ENCODE results near the gene AFM. TPM values are rescaled to one million over a fixed set of nuclear protein-coding genes. Genes with fewer than 3 reads are reported as not detected.
A peak's percentile ranks its signal among the peaks of the same experiment; 100 is the strongest.

AFM gene
- total and polyA plus RNA-seq, 2 of the 8 experiments (the other 6 are each of a cell fraction or from before 2014, with no cell fraction given): not detected

GRCh38 chr4:73501664-73502265, 20.2 kb downstream of the AFM start:
- H3K27me3 ChIP-seq (replicated peaks in 1 of 4; ENCODE audit: control insufficient read depth in 3 of 4, extremely low read depth in 1 of 4, insufficient read depth in 3 of 4, low read length in 3 of 4): no peaks in the 10 kb centered on the region
- 81% methylated on average over 5 of the region's 5 CpGs; no CpG with 5 or more reads in 1 of the 2 experiments for WGBS, 2 experiments (ENCODE audit: extremely low coverage in 1 of 2, insufficient coverage in 1 of 2, insufficient read length in 1 of 2, insufficient replicate concordance in 2 of 2, low coverage in 1 of 2, low lambda C conversion rate in 2 of 2, missing lambda C conversion rate in 1 of 2)
- no peaks in the 10 kb centered on the region for H3K9me3 ChIP-seq (ENCODE audit: insufficient read depth in 2 of 2, low read depth in 1 of 2, low read length in 1 of 2)
- no peak overlapping the region for H3K4me2 ChIP-seq (ENCODE audit: insufficient read depth in 1 of 2, low read depth in 2 of 2, low read length in 2 of 2)
- H3K9ac ChIP-seq (replicated peaks in 1 of 4; ENCODE audit: extremely low read depth in 1 of 4, low read depth in 3 of 4, low read length in 3 of 4): no peak overlapping the region
- no peak overlapping the region for H4K5ac ChIP-seq (ENCODE audit: insufficient read length, low read depth, low read length)
- no peaks in the 10 kb centered on the region for H3K23me2 ChIP-seq (ENCODE audit: low read depth, low read length)
- ChIA-PET CTCF (ENCODE audit: partially characterized antibody) (interaction anchor here (1.0 kb wide), 1 partner anchor 56 kb away, joined by 5 read pairs; no protein-coding TSS in a partner anchor), POLR2A (ENCODE audit: partially characterized antibody) (no interaction called here)
- no peak overlapping the region for H2AK5ac ChIP-seq (ENCODE audit: low read depth, low read length)
- H4K8ac ChIP-seq (ENCODE audit: extremely low read depth, insufficient read depth, low read length): no peak overlapping the region
- no peak overlapping the region for H2BK12ac ChIP-seq (ENCODE audit: low read depth, low read length)
- DNase-seq (ENCODE audit: low read depth in 1 of 2, low spot score in 2 of 2): no peak
- no peak overlapping the region for H3K56ac ChIP-seq (replicated peaks; ENCODE audit: insufficient read length, low read depth, low read length)
- no peak overlapping the region for H2BK20ac ChIP-seq (ENCODE audit: low read length)
- no peak overlapping the region for H2BK15ac ChIP-seq (ENCODE audit: low read length)
- no peak overlapping the region for H3K18ac ChIP-seq (ENCODE audit: extremely low read depth, low read length)
- no peak overlapping the region for H3K14ac ChIP-seq (ENCODE audit: insufficient read length)
- no peaks in the 10 kb centered on the region for H4K20me1 ChIP-seq (replicated peaks in 1 of 2; ENCODE audit: control insufficient read depth in 1 of 2, insufficient read depth in 2 of 2, low read length in 2 of 2)
- no peaks in the 10 kb centered on the region for H3K79me1 ChIP-seq (ENCODE audit: low read depth, low read length)
- no peak overlapping the region for H2BK120ac ChIP-seq (replicated peaks; ENCODE audit: low read depth, low read length)
- no peak overlapping the region for H3K27ac ChIP-seq (ENCODE audit: low read depth, low read length)
- no peak overlapping the region for H3K23ac ChIP-seq (ENCODE audit: insufficient read length)
- no peak for FAIRE-seq
- H3K36me3 ChIP-seq (ENCODE audit: control insufficient read depth in 2 of 4, insufficient read depth in 4 of 4, low read length in 3 of 4): no peaks in the 10 kb centered on the region
- peak overlapping the region; percentile 82; the same call in 1 of the 2 replicates for H2AFZ ChIP-seq (ENCODE audit: low read length)
- H2BK5ac ChIP-seq (ENCODE audit: low read depth, low read length): no peak overlapping the region
- no peak overlapping the region for H3K4ac ChIP-seq (replicated peaks; ENCODE audit: insufficient read length, low read depth, low read length)
- H3K79me2 ChIP-seq (ENCODE audit: control insufficient read depth in 1 of 2, insufficient read depth in 2 of 2, low read length in 2 of 2): no peaks in the 10 kb centered on the region
- H3K4me1 ChIP-seq (replicated peaks in 1 of 4; ENCODE audit: control insufficient read depth in 3 of 4, insufficient read depth in 4 of 4, low read length in 3 of 4): no peaks in the 10 kb centered on the region
- H3K4me3 ChIP-seq (ENCODE audit: extremely low read depth in 1 of 4, insufficient read depth in 2 of 4, low read depth in 3 of 4, low read length in 4 of 4): no peak overlapping the region
- no peak overlapping the region for H4K91ac ChIP-seq (replicated peaks; ENCODE audit: insufficient read length, low read length)
- no peak for TF ChIP-seq ASH2L (IDR thresholded peaks at IDR 0.05; ENCODE audit: low read length)
- TF ChIP-seq GTF2F1 (IDR thresholded peaks at IDR 0.05; ENCODE audit: borderline replicate concordance, low read depth, low read length): no peak
- no peak for TF ChIP-seq BCL11A (IDR thresholded peaks at IDR 0.05; ENCODE audit: low read depth in 2 of 2, low read length in 2 of 2)
- no peak for TF ChIP-seq RAD21 (IDR thresholded peaks at IDR 0.05 in 1 of 2, conservative IDR thresholded peaks at IDR 0.05 in 1 of 2; ENCODE audit: low read depth in 2 of 2, low read length in 2 of 2)
- no peak for TF ChIP-seq CBX5 (IDR thresholded peaks at IDR 0.05; ENCODE audit: low read depth, low read length)
- TF ChIP-seq SIRT6 (IDR thresholded peaks at IDR 0.05; ENCODE audit: low read length): no peak
- no peak for TF ChIP-seq SIN3A (conservative IDR thresholded peaks at IDR 0.05 in 1 of 2, IDR thresholded peaks at IDR 0.05 in 1 of 2; ENCODE audit: low read depth in 1 of 2, low read length in 2 of 2)
